HG03064 (cell line): ENCODE results near the gene FRMD4A.
"Not testable (repeated sequence)": the region's sequence is repeated elsewhere in the genome, so short reads cannot be mapped to it uniquely, and the experiment has no call there.

ENCODE experiments used
- ATAC-seq: cut with Tn5 transposase; IDR thresholded peaks from one replicate; pipeline ENCODE4 v1.9.1; 2021; ENCODE audit warnings: low read depth; ENCODE audit not compliant: unreplicated experiment

The FRMD4A gene

GRCh38 chr10:14160299-14160698 is 170.4 kb downstream of the FRMD4A start:
- no peak for ATAC-seq

DNA sequence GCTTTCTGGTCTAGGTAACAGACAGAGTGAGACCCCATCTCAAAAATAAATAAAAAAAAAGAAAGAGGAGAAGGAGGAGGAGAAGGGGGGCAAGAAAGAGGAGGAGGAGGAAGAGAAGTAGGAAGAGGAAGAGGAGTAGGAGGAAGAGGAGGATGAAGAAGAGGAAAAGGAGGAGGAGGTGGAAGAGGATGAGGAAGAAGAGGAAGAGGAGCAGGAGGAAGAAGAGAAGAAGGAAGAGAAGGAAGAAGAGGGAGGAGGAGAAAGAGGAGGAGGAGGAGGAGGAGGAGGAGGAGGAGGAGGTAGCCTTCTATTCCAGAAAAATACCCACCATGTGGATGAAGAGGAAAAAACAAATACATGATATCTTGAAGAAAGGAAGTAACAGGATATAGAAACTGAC is 172.1 kb downstream of the FRMD4A start:
- no peak for ATAC-seq

GRCh38 chr10:14156104-14156503 is 174.6 kb downstream of the FRMD4A start:
- ATAC-seq: no peak

GRCh38 chr10:14153570-14154055 is 177.1 kb downstream of the FRMD4A start:
- no peak for ATAC-seq

- ATAC-seq: no peak
These were observed 179.2 kb downstream of the FRMD4A start for GRCh38 chr10:14151571-14151970.

DNA sequence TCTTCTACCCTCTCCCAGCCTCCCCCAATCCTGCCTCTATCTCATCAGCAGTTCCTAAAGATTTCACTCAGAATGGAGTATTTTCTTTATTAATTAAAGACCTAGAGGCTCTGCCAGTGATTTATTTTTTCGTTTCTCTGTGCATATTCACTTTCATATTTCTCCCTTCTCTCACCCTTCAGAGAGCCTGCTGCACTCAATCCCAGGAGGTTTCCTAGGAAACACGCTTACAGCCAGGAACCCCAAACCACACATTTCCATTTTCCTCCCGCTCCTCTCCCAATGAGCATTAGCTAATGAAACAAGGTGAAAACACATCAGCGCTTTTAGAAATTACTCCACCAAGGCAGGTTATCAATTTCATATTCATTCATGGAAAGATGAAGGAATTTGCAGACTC is 180.2 kb downstream of the FRMD4A start:
- ATAC-seq: no peak

GRCh38 chr10:14146501-14146900 is 184.2 kb downstream of the FRMD4A start:
- ATAC-seq: no peak

DNA sequence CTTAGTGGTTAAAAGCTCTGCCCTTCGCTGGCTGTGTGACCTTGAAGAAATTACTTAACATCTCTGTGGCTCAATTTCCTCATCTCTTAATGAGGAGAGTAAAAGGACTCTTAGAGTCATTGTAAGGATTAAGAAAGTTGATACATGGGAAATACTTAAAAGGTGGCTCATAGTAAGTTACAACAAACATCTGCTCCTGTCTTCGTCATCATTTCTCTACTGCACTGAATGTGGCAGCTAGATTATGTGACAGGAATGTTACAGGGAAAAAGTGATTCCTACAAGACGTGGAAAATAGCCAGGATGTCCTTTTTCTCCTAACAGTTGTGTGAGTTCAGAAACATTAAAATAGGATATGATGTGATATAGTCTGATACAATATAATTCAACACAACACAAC is 184.7 kb downstream of the FRMD4A start:
- ATAC-seq: no peak

DNA sequence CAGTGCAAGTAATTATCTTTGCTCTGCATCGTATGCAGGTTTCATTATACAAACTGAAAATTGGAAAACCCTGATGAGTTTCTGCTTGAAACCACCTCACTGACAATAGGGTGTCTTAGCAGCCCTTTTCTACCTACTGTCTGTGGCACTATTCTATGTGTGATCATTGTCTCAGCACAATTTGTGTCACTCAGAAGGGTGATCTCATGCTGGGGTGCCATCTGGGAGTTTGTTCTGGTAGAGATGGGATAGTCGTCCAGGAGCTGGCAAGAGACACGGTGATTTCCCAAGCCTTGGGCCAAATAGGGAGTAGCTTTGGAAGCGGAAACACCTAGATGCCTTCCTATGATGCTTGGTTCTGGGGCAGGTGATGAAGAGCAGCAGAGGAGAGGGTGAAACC is 186.3 kb downstream of the FRMD4A start:
- ATAC-seq: no peak

GRCh38 chr10:14142606-14143250 is 188.0 kb downstream of the FRMD4A start:
- ATAC-seq: no peak

DNA sequence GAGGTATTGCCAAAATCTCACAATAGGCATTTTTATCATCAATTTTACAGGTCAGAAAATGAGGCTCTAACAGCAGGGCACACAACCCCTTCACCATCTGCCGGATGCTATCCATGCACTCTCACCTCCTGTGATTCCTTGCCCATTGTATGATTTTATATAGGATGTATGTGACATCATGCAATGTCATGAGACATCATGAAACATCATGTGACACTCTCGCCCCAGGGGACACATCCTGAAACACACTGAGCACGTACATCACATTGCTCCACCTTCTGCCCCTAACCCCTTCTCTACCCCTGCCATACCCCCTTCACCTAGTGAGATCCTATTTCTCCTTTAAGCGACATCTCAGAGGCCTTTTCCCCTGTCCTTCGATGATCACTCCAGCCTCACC is 189.4 kb downstream of the FRMD4A start:
- ATAC-seq: no peak

- no peak for ATAC-seq
These were observed 193.3 kb downstream of the FRMD4A start for GRCh38 chr10:14137391-14137790.

DNA sequence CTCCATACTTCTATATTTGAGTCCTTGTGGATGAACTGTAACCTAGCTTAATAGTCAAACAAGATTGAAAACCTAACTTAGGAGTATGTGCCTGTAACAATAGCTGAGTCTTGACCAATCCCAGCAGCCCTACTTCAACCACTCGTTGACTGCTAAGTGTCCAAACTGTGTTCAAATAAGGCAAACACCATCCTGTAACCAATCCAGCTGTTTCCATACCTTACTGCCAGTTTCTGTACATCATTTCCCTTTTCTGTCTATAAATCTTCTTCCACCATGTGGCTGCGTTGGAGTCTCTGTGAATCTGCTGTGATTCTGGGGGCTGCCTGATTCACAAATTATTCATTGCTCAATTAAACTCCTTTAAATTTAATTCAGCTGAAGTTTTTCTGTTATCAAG is 195.5 kb downstream of the FRMD4A start:
- ATAC-seq: not testable (repeated sequence)

GRCh38 chr10:14134275-14134674 is 196.4 kb downstream of the FRMD4A start:
- no peak for ATAC-seq

DNA sequence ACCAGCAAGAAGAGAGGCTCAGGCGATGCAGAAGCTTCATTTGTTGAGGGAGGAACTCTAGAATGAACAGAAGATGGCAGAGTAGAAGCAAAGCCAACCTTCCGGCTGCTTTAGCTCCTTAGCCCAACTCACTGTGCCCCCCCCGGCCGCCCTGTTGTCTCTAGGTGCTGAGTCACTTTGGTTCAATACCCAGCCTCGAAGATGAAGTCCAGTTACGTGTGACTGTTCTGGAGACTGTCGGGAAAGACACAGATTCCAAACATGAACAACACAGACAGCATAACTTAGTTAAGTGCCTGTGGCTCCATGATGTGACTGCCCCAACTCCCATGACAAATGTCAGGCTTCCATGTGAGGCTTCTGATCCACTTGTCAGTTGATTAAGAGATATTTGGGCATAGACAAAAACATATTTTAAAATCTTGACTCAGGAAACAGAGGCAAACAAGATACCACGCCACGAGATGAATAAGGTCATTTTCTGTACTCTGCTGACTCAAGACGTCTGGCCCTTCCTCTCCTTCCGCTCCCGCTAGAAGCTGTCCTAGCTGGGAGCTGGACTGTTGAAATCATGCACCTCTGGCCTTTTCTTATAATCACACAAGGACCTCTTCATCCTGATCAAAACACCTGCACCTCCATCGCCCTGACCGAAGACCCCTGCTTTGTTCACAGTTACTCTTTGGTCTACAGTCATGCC is 199.3 kb downstream of the FRMD4A start:
- no peak for ATAC-seq

- ATAC-seq: no peak
These were observed 201.0 kb downstream of the FRMD4A start for GRCh38 chr10:14129770-14130169.

DNA sequence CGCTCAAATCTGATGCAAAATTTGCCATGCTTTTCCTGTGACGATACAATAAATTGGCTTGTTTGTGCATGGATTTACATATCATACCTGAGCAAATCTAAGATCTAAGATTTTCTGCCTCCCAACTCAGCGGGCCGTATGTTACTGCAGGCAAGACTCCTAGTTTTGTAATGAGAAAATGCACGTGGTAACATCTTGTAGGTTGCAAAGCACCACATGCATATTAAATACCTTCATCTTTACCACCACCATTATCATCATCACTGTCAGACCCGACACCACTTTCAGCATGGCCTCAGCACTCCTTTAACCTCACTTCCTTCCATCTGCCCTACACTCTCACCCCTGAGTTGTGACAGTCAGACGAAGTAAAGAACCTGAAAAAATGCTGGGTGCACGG is 202.2 kb downstream of the FRMD4A start:
- ATAC-seq: no peak

- no peak for ATAC-seq
These were observed 203.9 kb downstream of the FRMD4A start for GRCh38 chr10:14126697-14127440.

DNA sequence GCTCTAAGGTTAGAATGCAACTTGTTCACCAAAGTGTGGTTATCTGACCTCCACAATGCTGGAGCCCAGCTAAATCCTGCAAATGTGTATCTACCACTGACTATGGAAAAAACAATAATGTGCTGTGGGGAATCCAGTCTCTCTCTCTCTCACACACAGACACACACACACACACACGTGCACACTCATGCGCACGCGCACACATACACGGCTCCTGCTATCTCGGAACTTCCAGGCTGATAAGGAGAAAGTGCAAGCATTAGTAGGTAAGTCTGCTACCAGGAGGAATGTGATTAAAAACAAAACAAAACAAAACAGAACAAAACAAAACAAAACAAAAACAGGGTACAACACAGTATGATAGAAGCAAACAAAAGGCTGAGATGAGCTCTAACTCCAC is 205.2 kb downstream of the FRMD4A start:
- no peak for ATAC-seq

- ATAC-seq: no peak
These were observed 205.8 kb downstream of the FRMD4A start for GRCh38 chr10:14124941-14125340.

DNA sequence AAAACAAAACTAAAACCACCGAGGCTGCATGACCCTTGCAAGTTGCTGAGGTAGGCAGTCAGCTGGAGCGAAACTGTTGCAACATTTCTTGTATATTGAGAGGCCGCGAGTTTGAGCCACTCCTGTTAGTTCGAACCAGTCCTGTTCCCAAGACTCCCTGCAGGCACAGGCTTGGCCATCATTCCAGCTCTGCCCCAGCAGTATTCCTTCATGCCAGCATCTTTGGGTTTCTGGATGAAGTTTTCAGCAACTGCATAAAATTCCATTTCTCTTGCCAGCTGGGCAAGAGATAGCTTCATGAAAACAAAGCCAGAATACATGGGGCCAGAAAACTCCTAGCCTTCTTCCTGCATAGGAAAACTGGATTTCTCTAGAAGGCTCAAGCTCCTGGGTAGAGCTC is 207.6 kb downstream of the FRMD4A start:
- ATAC-seq: no peak

DNA sequence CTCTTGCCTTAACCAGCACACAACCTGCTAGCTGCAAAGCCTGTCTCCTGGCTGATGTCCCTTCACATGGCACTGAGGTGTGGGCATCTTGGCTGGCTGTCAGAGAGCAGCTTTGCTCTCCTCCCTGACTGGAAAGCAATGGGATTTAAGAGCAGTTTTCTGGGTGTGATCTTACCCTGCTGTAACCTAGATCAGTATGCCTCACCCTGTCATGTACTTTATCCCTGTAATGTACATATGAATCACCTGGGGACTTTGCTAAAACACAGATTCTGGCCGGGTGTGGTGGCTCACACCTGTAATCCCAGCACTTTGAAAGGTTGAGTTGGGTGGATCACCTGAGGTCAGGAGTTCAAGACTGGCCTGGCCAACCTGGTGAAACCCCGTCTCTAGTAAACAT is 209.9 kb downstream of the FRMD4A start:
- ATAC-seq: no peak
